Measurements from ENCODE around the gene AKT1. TPM values are rescaled to one million over a fixed set of nuclear protein-coding genes. Genes with fewer than 3 reads are reported as not detected.

AKT1 gene
- total RNA-seq, 1 donor = 188 TPM

- no peak for TF ChIP-seq CTCF (IDR thresholded peaks at IDR 0.05; ENCODE audit: extremely low read depth, low read depth, low read length)
- H2AFZ ChIP-seq (ENCODE audit: low read length) = no peak overlapping the region
- no peak overlapping the region for H3K27ac ChIP-seq (ENCODE audit: low read depth, low read length)
- no peak overlapping the region for H3K4me3 ChIP-seq (ENCODE audit: insufficient read depth, low read length)
- peak; percentile 15 for DNase-seq (ENCODE audit: insufficient read length, low spot score, missing footprints)
- peaks cover 9% of the 10 kb centered on the region for H3K4me1 ChIP-seq (ENCODE audit: insufficient read depth, low read length)
- peaks cover 38% of the 10 kb centered on the region for H3K36me3 ChIP-seq (ENCODE audit: insufficient read depth, low read length)
- H3K4me2 ChIP-seq (ENCODE audit: insufficient read depth, low read length) = no peak overlapping the region
- no peaks in the 10 kb centered on the region for H3K27me3 ChIP-seq (ENCODE audit: insufficient read depth, low read length)
- H3K79me2 ChIP-seq (ENCODE audit: insufficient read depth, low read length) = peaks cover 62% of the 10 kb centered on the region
- H3K9me3 ChIP-seq (ENCODE audit: low read depth, low read length) = no peaks in the 10 kb centered on the region
- peaks cover 56% of the 10 kb centered on the region for H4K20me1 ChIP-seq (ENCODE audit: insufficient read depth, low read length)
These were observed 38.9 kb downstream of the AKT1 start for GRCh38 chr14:104756477-104757237.

- H3K9me3 ChIP-seq (ENCODE audit: low read depth, low read length) = no peaks in the 10 kb centered on the region
- no peak for TF ChIP-seq CTCF (IDR thresholded peaks at IDR 0.05; ENCODE audit: extremely low read depth, low read depth, low read length)
- H3K27ac ChIP-seq (ENCODE audit: low read depth, low read length) = no peak overlapping the region
- H3K4me1 ChIP-seq (ENCODE audit: insufficient read depth, low read length) = peaks cover 9% of the 10 kb centered on the region
- DNase-seq (ENCODE audit: insufficient read length, low spot score, missing footprints) = peak; percentile 55
- no peak overlapping the region for H2AFZ ChIP-seq (ENCODE audit: low read length)
- H4K20me1 ChIP-seq (ENCODE audit: insufficient read depth, low read length) = peaks cover 49% of the 10 kb centered on the region
- H3K4me2 ChIP-seq (ENCODE audit: insufficient read depth, low read length) = no peak overlapping the region
- H3K27me3 ChIP-seq (ENCODE audit: insufficient read depth, low read length) = no peaks in the 10 kb centered on the region
- peaks cover 62% of the 10 kb centered on the region for H3K79me2 ChIP-seq (ENCODE audit: insufficient read depth, low read length)
- H3K4me3 ChIP-seq (ENCODE audit: insufficient read depth, low read length) = no peak overlapping the region
- H3K36me3 ChIP-seq (ENCODE audit: insufficient read depth, low read length) = peaks cover 31% of the 10 kb centered on the region
These were observed 39.9 kb downstream of the AKT1 start for GRCh38 chr14:104755621-104756020.

- Histone ChIP-seq H2AFZ (ENCODE audit: low read length) (no peak overlapping the region), H3K4me1 (ENCODE audit: insufficient read depth, low read length) (peaks cover 21% of the 10 kb centered on the region), H3K4me2 (ENCODE audit: insufficient read depth, low read length) (peak overlapping the region; percentile 97), H4K20me1 (ENCODE audit: insufficient read depth, low read length) (peaks cover 43% of the 10 kb centered on the region), H3K27ac (ENCODE audit: low read depth, low read length) (peak overlapping the region; percentile 91), H3K4me3 (ENCODE audit: insufficient read depth, low read length) (peak overlapping the region; percentile 99), H3K36me3 (ENCODE audit: insufficient read depth, low read length) (peaks cover 31% of the 10 kb centered on the region), H3K27me3 (ENCODE audit: insufficient read depth, low read length) (no peaks in the 10 kb centered on the region), H3K79me2 (ENCODE audit: insufficient read depth, low read length) (peaks cover 60% of the 10 kb centered on the region), H3K9me3 (ENCODE audit: low read depth, low read length) (no peaks in the 10 kb centered on the region)
- peak; percentile 26 for DNase-seq (ENCODE audit: insufficient read length, low spot score, missing footprints)
- TF ChIP-seq CTCF (IDR thresholded peaks at IDR 0.05; ENCODE audit: extremely low read depth, low read depth, low read length) = no peak
These were observed 41.2 kb downstream of the AKT1 start for GRCh38 chr14:104754213-104754851.

- H3K4me3 ChIP-seq (ENCODE audit: insufficient read depth, low read length) = peak overlapping the region; percentile 99
- no peaks in the 10 kb centered on the region for H3K9me3 ChIP-seq (ENCODE audit: low read depth, low read length)
- no peak for TF ChIP-seq CTCF (IDR thresholded peaks at IDR 0.05; ENCODE audit: extremely low read depth, low read depth, low read length)
- H3K36me3 ChIP-seq (ENCODE audit: insufficient read depth, low read length) = peaks cover 26% of the 10 kb centered on the region
- H3K79me2 ChIP-seq (ENCODE audit: insufficient read depth, low read length) = peaks cover 54% of the 10 kb centered on the region
- H3K27ac ChIP-seq (ENCODE audit: low read depth, low read length) = peak overlapping the region; percentile 91
- H2AFZ ChIP-seq (ENCODE audit: low read length) = peak overlapping the region; percentile 65
- peak overlapping the region; percentile 97 for H3K4me2 ChIP-seq (ENCODE audit: insufficient read depth, low read length)
- H3K4me1 ChIP-seq (ENCODE audit: insufficient read depth, low read length) = peaks cover 27% of the 10 kb centered on the region
- DNase-seq (ENCODE audit: insufficient read length, low spot score, missing footprints) = peak; percentile 76
- no peaks in the 10 kb centered on the region for H3K27me3 ChIP-seq (ENCODE audit: insufficient read depth, low read length)
- H4K20me1 ChIP-seq (ENCODE audit: insufficient read depth, low read length) = peaks cover 39% of the 10 kb centered on the region
These were observed 41.9 kb downstream of the AKT1 start for GRCh38 chr14:104753528-104754212.

Data from osteoblast (primary cell).